ENCODE results near the gene RAB36.

DNA sequence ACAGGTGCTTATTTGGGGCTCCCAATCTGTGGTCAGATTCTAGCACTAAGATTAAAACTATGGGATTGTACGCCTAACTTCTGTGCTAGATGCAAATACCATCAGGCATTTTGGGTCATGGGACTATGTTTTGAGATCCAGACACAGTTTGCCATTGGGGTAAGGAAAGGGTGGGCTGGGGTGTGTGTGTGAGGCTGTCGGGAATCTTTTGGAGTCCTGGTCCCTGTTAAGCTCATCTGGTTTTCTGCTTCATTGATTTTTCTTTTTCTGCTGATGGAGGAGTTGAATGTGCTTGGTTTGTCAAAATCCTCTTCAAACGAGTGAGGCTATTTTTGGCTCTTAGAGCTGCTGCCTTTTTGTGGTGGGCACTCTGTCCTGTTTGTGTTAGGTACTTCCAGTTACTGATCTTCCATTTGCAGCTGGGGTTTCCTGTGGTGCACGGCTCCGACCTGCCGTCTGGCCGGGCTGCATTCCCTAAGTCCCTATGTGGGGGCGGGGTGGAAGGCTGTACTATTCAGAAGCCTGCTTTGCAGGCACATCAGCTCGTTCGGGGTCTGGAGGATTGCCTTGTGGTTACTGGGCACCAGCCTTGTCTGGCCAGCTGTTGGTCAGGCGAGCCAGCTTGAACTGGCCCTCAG is 37.9 kb downstream of the RAB36 start:
- TF ChIP-seq CTCF (IDR thresholded peaks at IDR 0.05) (no peak), ZNF396 (CRISPR knock-in tag; IDR thresholded peaks at IDR 0.05; ENCODE audit: borderline replicate concordance) (no peak), MAX (CRISPR knock-in tag; IDR thresholded peaks at IDR 0.05) (0 out of 2 replicates have a peak, but pooled peaks have one; percentile 29), SMAD3 (CRISPR knock-in tag; IDR thresholded peaks at IDR 0.05; ENCODE audit: borderline replicate concordance) (no peak)
